Erythroblast (primary cell): ENCODE data around the gene COMT.
"Not testable (repeated sequence)": the region's sequence is repeated elsewhere in the genome, so short reads cannot be mapped to it uniquely, and the experiment has no call there.

Experiments used
- DNase-seq, 2 experiments: peaks; one replicate each; lab custom pipeline; 2025; lab: John Stamatoyannopoulos, UW
- GATA1 ChIP-seq: IDR thresholded peaks from 2 replicates; pipeline ENCODE4 v1.6.1; 2011; ENCODE audit warnings: low read depth, mild to moderate bottlenecking, control low read depth, low read length, moderate library complexity
- POLR2A ChIP-seq: IDR thresholded peaks from 2 replicates; pipeline ENCODE4 v1.6.1; 2011; ENCODE audit warnings: mild to moderate bottlenecking, low read length

Gene COMT

GRCh38 chr22:19915287-19915954, 26.2 kb upstream of the COMT start:
- TF ChIP-seq POLR2A: no peak
- no peak for TF ChIP-seq GATA1
- no peak for DNase-seq

- DNase-seq: no peak
- TF ChIP-seq GATA1 (no peak), POLR2A (no peak)
Measured at GRCh38 chr22:19916006-19916405, 25.6 kb upstream of the COMT start.

GRCh38 chr22:19916941-19917340, 24.6 kb upstream of the COMT start:
- TF ChIP-seq POLR2A (no peak), GATA1 (no peak)

GRCh38 chr22:19917389-19918138, 24.0 kb upstream of the COMT start:
- TF ChIP-seq GATA1 (no peak), POLR2A (no peak)

More at GRCh38 chr22:19916941-19917340, 24.6 kb upstream of the COMT start:
- DNase-seq: no peak

GRCh38 chr22:19918332-19919106, 23.1 kb upstream of the COMT start:
- peak; percentile 21 to 25 for DNase-seq
- TF ChIP-seq POLR2A: no peak

More at GRCh38 chr22:19917389-19918138, 24.0 kb upstream of the COMT start:
- DNase-seq: no peak

GRCh38 chr22:19919701-19920363, 21.7 kb upstream of the COMT start:
- no peak for DNase-seq
- TF ChIP-seq POLR2A (no peak), GATA1 (no peak)

GRCh38 chr22:19921544-19922081, 20.0 kb upstream of the COMT start:
- TF ChIP-seq POLR2A (no peak), GATA1 (no peak)
- no peak for DNase-seq

- DNase-seq: no peak
- no peak for TF ChIP-seq GATA1
- TF ChIP-seq POLR2A: no peak
Measured at GRCh38 chr22:19923914-19924513, 17.6 kb upstream of the COMT start.

- not testable (repeated sequence) for DNase-seq
Measured at GRCh38 chr22:19926028-19926427, 15.5 kb upstream of the COMT start.

- TF ChIP-seq GATA1 (no peak), POLR2A (no peak)
Measured at GRCh38 chr22:19927696-19928095, 13.9 kb upstream of the COMT start.

GRCh38 chr22:19928207-19928606, 13.4 kb upstream of the COMT start:
- DNase-seq: no peak
- TF ChIP-seq POLR2A: no peak
- TF ChIP-seq GATA1: no peak

More at GRCh38 chr22:19927696-19928095, 13.9 kb upstream of the COMT start:
- no peak for DNase-seq

GRCh38 chr22:19929586-19930550, 11.7 kb upstream of the COMT start:
- DNase-seq: peak in 1 of 2 experiments; percentile 35
- TF ChIP-seq POLR2A (no peak), GATA1 (no peak)
